ENCODE measurements around the gene PSD4. TPM values are rescaled to one million over a fixed set of nuclear protein-coding genes. Genes with fewer than 3 reads are reported as not detected.

PSD4 gene
- polyA plus RNA-seq, 2 of the 4 experiments (the other 2 are of a cell fraction): 5.4 to 21.6 TPM

DNA sequence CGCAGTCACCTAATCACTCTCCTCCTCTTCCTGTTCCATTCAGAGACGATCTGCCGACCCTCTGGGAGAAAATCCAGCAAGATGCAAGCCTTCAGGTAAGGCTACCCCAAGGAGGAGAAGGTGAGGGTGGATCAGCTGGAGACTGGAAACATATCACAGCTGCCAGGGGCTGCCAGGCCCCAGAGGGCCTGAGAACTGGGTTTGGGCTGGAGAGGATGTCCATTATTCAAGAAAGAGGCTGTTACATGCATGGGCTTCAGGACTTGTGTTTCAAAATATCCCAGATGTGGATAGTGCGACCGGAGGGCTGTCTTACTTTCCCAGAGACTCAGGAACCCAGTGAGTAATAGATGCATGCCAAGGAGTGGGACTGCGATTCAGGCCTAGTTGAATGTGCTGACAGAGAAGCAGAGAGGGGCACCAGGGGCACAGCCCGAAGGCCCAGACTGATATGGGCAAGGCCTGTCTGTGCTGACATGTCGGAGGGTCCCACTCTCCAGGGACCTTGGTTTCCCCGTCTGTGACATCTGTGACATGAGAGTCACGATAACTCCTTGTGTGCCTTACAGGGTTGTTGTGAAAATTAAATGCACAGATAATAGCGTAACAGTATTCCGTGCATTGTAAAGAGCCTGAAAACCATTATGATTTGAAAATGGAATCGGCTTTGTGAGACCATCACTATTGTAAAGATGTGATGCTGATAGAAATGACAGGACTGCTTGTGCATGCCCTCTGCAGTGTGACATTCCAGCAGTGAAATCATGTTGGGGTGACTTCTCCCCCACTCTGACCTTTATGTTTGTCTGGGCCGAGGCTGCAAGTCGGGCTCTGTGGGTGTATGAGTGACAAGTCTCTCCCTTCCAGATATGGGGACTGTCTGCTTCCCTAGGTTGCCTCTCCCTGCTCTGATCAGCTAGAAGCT is 45.9 kb upstream of the PSD4 start:
- FAIRE-seq (no peak), DNase-seq (ENCODE audit: low read depth in 1 of 2, low spot score in 1 of 2) (no peak), ATAC-seq (no peak)
- CTCF ChIA-PET: interaction anchor here (1.1 to 6.5 kb wide), 4 partner anchors 10 to 48 kb away, joined by 4 to 65 read pairs (median 10); no protein-coding TSS in a partner anchor
- no peak overlapping the region for H3K27ac ChIP-seq
- POLR2A ChIA-PET: no interaction called here
- no peaks in the 10 kb centered on the region for H3K9me3 ChIP-seq
- H3K4me2 ChIP-seq: no peak overlapping the region
- WGBS (ENCODE audit: missing lambda C conversion rate): 70% methylated on average over 15 of the region's 15 CpGs
- no peak overlapping the region for H3K4me3 ChIP-seq
- H3K4me1 ChIP-seq: peaks cover 15% of the 10 kb centered on the region
- no peak for TF ChIP-seq ELK1 (IDR thresholded peaks at IDR 0.05; ENCODE audit: low read depth, low read length)
- TF ChIP-seq EP300 (IDR thresholded peaks at IDR 0.05): no peak
- TF ChIP-seq, protein P1, sequence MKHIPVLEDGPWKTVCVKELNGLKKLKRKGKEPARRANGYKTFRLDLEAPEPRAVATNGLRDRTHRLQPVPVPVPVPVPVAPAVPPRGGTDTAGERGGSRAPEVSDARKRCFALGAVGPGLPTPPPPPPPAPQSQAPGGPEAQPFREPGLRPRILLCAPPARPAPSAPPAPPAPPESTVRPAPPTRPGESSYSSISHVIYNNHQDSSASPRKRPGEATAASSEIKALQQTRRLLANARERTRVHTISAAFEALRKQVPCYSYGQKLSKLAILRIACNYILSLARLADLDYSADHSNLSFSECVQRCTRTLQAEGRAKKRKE (CRISPR knock-in tag; IDR thresholded peaks at IDR 0.05; ENCODE audit: low read depth): no peak
- TF ChIP-seq HOXB13 (CRISPR knock-in tag; IDR thresholded peaks at IDR 0.05; ENCODE audit: low read depth): no peak
- no peak for TF ChIP-seq SMC3 (IDR thresholded peaks at IDR 0.05)
- TF ChIP-seq ZFP36 (IDR thresholded peaks at IDR 0.05; ENCODE audit: borderline replicate concordance, partially characterized antibody): no peak
- no peak for TF ChIP-seq HES2 (IDR thresholded peaks at IDR 0.05)

DNA sequence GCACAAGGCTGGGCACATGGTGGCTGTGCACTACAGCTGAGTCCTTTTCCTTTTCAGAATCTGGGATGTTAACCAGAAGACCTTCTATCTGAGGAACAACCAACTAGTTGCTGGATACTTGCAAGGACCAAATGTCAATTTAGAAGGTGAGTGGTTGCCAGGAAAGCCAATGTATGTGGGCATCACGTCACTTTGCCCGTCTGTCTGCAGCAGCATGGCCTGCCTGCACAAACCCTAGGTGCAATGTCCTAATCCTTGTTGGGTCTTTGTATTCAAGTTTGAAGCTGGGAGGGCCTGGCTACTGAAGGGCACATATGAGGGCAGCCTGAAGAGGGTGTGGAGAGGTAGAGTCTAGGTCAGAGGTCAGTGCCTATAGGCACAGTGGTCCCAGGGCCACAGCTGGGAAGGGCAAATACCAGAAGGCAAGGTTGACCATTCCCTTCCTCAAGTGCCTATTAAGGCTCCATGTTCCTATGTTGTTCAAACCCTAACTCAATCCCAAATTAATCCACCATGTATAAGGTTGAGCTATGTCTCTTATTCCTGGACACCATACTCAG is 44.2 kb upstream of the PSD4 start:
- 78% methylated on average over 2 of the region's 2 CpGs for WGBS (ENCODE audit: missing lambda C conversion rate)
- no peak for FAIRE-seq
- POLR2A ChIA-PET: no interaction called here

More for the DNA sequence above, 44.2 kb upstream of the PSD4 start:
- DNase-seq (ENCODE audit: low read depth in 1 of 2, low spot score in 1 of 2): no peak
- peaks cover 11% of the 10 kb centered on the region for H3K4me1 ChIP-seq
- H3K4me2 ChIP-seq: no peak overlapping the region
- H3K27ac ChIP-seq: no peak overlapping the region
- no peak overlapping the region for H3K4me3 ChIP-seq
- no peak for TF ChIP-seq TFCP2L1 (CRISPR knock-in tag; IDR thresholded peaks at IDR 0.05)
- TF ChIP-seq ZC3H11A (IDR thresholded peaks at IDR 0.05): no peak
- TF ChIP-seq HDAC2 (IDR thresholded peaks at IDR 0.05): no peak
- no peak for TF ChIP-seq EP300 (IDR thresholded peaks at IDR 0.05)
- TF ChIP-seq SMC3 (IDR thresholded peaks at IDR 0.05): no peak
- TF ChIP-seq CHD2 (IDR thresholded peaks at IDR 0.05; ENCODE audit: low read length, partially characterized antibody): no peak
- no peak for TF ChIP-seq RNF2 (IDR thresholded peaks at IDR 0.05; ENCODE audit: borderline replicate concordance, low read depth)
- TF ChIP-seq POLR2A (IDR thresholded peaks at IDR 0.05; ENCODE audit: low read length): no peak
- TF ChIP-seq HOXB5 (CRISPR knock-in tag; IDR thresholded peaks at IDR 0.05): no peak
- TF ChIP-seq CEBPB (IDR thresholded peaks at IDR 0.05): no peak
- no peak for TF ChIP-seq E2F6 (IDR thresholded peaks at IDR 0.05; ENCODE audit: borderline replicate concordance, low read depth)
- TF ChIP-seq POLR2AphosphoS2 (conservative IDR thresholded peaks at IDR 0.05; ENCODE audit: low read length): no peak
- no peak for TF ChIP-seq MAFK (IDR thresholded peaks at IDR 0.05; ENCODE audit: partially characterized antibody)
- TF ChIP-seq CBX2 (IDR thresholded peaks at IDR 0.05; ENCODE audit: borderline replicate concordance, low read depth): no peak
- no peak for TF ChIP-seq CTCF (IDR thresholded peaks at IDR 0.05)
- ATAC-seq: no peak
- no peaks in the 10 kb centered on the region for H3K9me3 ChIP-seq
- CTCF ChIA-PET: interaction anchor here (1.5 to 2.0 kb wide), 4 partner anchors 9 to 241 kb away, joined by 4 to 14 read pairs (median 6); no protein-coding TSS in a partner anchor

All from A549 (cell line).